DMS114 treated with DMSO at 0.1 percent for 48 hours (cell line): ENCODE measurements around the gene STN1.

Experiments
- DNase-seq: peaks from one replicate; lab custom pipeline; 2025; ENCODE audit not compliant: unreplicated experiment; lab: John Stamatoyannopoulos, UW

The STN1 gene

GRCh38 chr10:103918053-103918846 is at the start of gene STN1:
STN1 (minus strand) TSS chr10:103918184; CDS start chr10:103917594, 590 bp downstream.
- peak; percentile 95 for DNase-seq

- DNase-seq, result no peak
Measured at GRCh38 chr10:103967448-103968071, 49.6 kb upstream of the STN1 start.

- peak; percentile 70 for DNase-seq
Measured at GRCh38 chr10:103966671-103967447, 48.9 kb upstream of the STN1 start, which contains the start of gene SLK. SLK (plus strand) TSS chr10:103967140; CDS start chr10:103967746, 606 bp downstream.

GRCh38 chr10:103960103-103960502 is 42.1 kb upstream of the STN1 start:
- DNase-seq, result no peak

- DNase-seq, result no peak
Measured at GRCh38 chr10:103958996-103959395, 41.0 kb upstream of the STN1 start.

GRCh38 chr10:103954543-103954942 is 36.6 kb upstream of the STN1 start:
- no peak for DNase-seq

- no peak for DNase-seq
Measured at GRCh38 chr10:103951942-103952341, 34.0 kb upstream of the STN1 start.

GRCh38 chr10:103951183-103951582 is 33.2 kb upstream of the STN1 start:
- no peak for DNase-seq

GRCh38 chr10:103949728-103950127 is 31.7 kb upstream of the STN1 start:
- DNase-seq, result no peak

GRCh38 chr10:103947799-103948516 is 30.0 kb upstream of the STN1 start:
- DNase-seq, result no peak

- DNase-seq, result no peak
Measured at GRCh38 chr10:103942866-103943265, 24.9 kb upstream of the STN1 start.

GRCh38 chr10:103941801-103942200 is 23.8 kb upstream of the STN1 start:
- DNase-seq, result no peak

- no peak for DNase-seq
Measured at GRCh38 chr10:103939522-103939921, 21.5 kb upstream of the STN1 start.

- DNase-seq, result no peak
Measured at GRCh38 chr10:103936022-103936421, 18.0 kb upstream of the STN1 start.

GRCh38 chr10:103934308-103934707 is 16.3 kb upstream of the STN1 start:
- no peak for DNase-seq

GRCh38 chr10:103933557-103934121 is 15.7 kb upstream of the STN1 start:
- no peak for DNase-seq

GRCh38 chr10:103932971-103933370 is 15.0 kb upstream of the STN1 start:
- no peak for DNase-seq

- no peak for DNase-seq
Measured at GRCh38 chr10:103932271-103932670, 14.3 kb upstream of the STN1 start.

- no peak for DNase-seq
Measured at GRCh38 chr10:103931603-103932002, 13.6 kb upstream of the STN1 start.

GRCh38 chr10:103930881-103931280 is 12.9 kb upstream of the STN1 start:
- DNase-seq, result no peak

- no peak for DNase-seq
Measured at GRCh38 chr10:103930449-103930848, 12.5 kb upstream of the STN1 start.
